SJSA1 (cell line): ENCODE results near the gene USP8. TPM values are rescaled to one million over a fixed set of nuclear protein-coding genes. Genes with fewer than 3 reads are reported as not detected.

ENCODE experiments used
- DNase-seq, 2 experiments: peaks; one replicate each; pipeline ENCODE4 v3.0.0-alpha.2; 2015 to 2020; ENCODE audit warnings: low spot score in 2 of 2, low read depth in 1 of 2
- H3K27ac ChIP-seq: fragments of 250-450 bp; sonication (Bioruptor Pico); 2 replicates; pipeline ENCODE4 v1.5.1; 2020; ENCODE audit warnings: mild to moderate bottlenecking, moderate library complexity
- H3K27me3 ChIP-seq: fragments of 250-450 bp; sonication (Bioruptor Pico); replicated peaks from 2 replicates; pipeline ENCODE4 v1.5.1; 2020; ENCODE audit warnings: mild to moderate bottlenecking, moderate library complexity
- H3K36me3 ChIP-seq: fragments of 250-450 bp; sonication (Bioruptor Pico); 2 replicates; pipeline ENCODE4 v1.5.1; 2020; ENCODE audit warnings: mild to moderate bottlenecking
- H3K4me1 ChIP-seq: fragments of 250-450 bp; sonication (Bioruptor Pico); replicated peaks from 2 replicates; pipeline ENCODE4 v1.6.1; 2021; ENCODE audit warnings: mild to moderate bottlenecking
- H3K4me3 ChIP-seq: fragments of 250-450 bp; sonication (Bioruptor Pico); 2 replicates; pipeline ENCODE4 v1.5.1; 2020; ENCODE audit warnings: mild to moderate bottlenecking
- H3K9me3 ChIP-seq: fragments of 250-450 bp; sonication (Bioruptor Pico); replicated peaks from 2 replicates; pipeline ENCODE4 v1.5.1; 2020; ENCODE audit warnings: mild to moderate bottlenecking
- total RNA-seq: library from RNA; depleted of rRNA; stranded (reverse); fragments of >200 nt; shearing (Covaris generic); gene quantifications from 2 replicates; pipeline ENCODE4 v1.2.3, GENCODE V29; 2014

USP8 gene
- total RNA-seq, 1 experiment from 2014 or later: 57.5 TPM

DNA sequence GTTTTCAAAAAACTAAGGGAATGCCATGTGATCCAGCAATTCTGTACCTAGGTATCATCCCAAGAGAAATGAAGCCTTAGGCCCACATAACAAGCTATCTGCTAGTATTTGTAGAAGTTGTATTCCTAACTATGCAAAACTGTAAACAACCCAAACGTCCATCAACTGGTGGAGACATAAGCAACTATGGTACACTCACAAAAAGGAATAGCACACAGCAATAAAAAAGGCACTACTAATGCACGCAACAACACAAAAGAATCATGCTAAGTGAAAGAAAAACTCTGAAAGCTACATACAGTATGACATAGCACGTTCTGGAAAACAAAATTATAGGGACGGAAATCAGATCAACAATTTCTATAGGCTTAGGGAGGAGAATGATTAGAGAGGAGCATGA lies 107.0 kb downstream of the USP8 start:
- no peak overlapping the region for H3K27ac ChIP-seq
- H3K4me3 ChIP-seq: no peak overlapping the region
- H3K36me3 ChIP-seq: no peaks in the 10 kb centered on the region
- no peaks in the 10 kb centered on the region for H3K27me3 ChIP-seq
- peaks cover 11% of the 10 kb centered on the region for H3K4me1 ChIP-seq
- H3K9me3 ChIP-seq: no peaks in the 10 kb centered on the region
- DNase-seq: no peak

DNA sequence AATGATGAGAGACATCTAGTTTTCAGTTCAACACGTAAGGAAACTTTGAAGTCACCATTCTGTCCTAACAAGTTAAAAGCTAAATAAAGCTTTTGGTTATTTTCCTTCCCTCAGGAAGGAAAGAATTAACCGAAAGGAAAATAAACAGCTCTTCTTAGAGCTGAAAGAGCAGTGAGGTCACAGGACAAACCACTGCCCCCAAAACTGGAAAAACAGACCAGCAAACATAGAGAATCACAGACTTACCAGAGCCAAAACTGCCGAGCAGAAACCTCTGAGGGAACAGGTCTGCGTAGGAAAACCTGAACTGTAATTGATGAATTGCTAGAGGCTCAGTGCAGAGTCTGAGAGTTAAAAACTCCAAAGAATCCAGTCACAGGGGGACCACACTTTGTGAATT lies 107.6 kb downstream of the USP8 start:
- DNase-seq: peak in 1 of 2 experiments; percentile 39

DNA sequence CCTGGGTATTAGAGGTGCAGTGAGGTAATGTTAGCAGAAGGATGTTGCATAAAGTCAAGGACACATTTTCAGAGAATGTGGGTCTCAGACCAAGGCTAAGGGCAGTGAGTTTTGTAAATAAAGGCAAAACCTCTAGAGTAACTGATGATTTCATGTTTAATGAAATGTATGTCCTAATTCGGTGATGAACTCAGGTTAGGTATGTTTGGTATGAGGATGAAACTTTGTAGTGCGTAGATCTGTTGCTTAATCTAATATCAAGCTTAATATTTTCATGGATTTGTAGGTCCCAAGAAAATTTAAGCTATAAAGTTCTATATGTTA lies 118.6 kb downstream of the USP8 start:
- no peaks in the 10 kb centered on the region for H3K36me3 ChIP-seq
- no peak overlapping the region for H3K4me3 ChIP-seq
- DNase-seq: no peak
- no peak overlapping the region for H3K27ac ChIP-seq
- 0 out of 2 replicates have a peak, but pooled peaks cover 5% of the 10 kb centered on the region for H3K4me1 ChIP-seq
- H3K27me3 ChIP-seq: 0 out of 2 replicates have a peak, but pooled peaks cover 2% of the 10 kb centered on the region
- no peaks in the 10 kb centered on the region for H3K9me3 ChIP-seq

More for the DNA sequence above, 107.6 kb downstream of the USP8 start:
- no peaks in the 10 kb centered on the region for H3K27me3 ChIP-seq
- H3K9me3 ChIP-seq: no peaks in the 10 kb centered on the region
- H3K36me3 ChIP-seq: no peaks in the 10 kb centered on the region
- no peak overlapping the region for H3K27ac ChIP-seq
- peaks cover 11% of the 10 kb centered on the region for H3K4me1 ChIP-seq
- H3K4me3 ChIP-seq: no peak overlapping the region

DNA sequence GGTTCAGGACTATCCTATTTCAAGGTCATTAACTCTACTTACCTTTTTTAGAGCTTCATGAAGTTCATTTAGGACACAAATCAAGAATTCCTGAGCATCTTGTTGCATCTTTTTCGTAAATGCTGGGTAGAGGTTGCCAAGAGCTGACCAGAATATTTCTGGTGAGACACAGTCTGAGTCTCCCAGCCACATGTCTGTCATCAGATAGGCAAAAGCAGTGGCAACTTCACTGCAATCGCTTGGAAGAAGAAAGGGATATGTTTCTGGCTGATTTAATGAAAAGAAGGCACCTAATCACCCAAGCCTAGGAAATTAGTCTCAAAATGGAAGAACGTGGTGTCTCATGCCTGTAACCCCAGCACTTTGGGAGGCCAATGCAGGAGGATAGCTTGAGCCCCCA lies 119.4 kb downstream of the USP8 start:
- Histone ChIP-seq H3K4me3 (no peak overlapping the region), H3K27me3 (0 out of 2 replicates have a peak, but pooled peaks cover 2% of the 10 kb centered on the region), H3K36me3 (no peaks in the 10 kb centered on the region), H3K27ac (no peak overlapping the region), H3K9me3 (no peaks in the 10 kb centered on the region), H3K4me1 (0 out of 2 replicates have a peak, but pooled peaks cover 5% of the 10 kb centered on the region)
- DNase-seq: no peak

DNA sequence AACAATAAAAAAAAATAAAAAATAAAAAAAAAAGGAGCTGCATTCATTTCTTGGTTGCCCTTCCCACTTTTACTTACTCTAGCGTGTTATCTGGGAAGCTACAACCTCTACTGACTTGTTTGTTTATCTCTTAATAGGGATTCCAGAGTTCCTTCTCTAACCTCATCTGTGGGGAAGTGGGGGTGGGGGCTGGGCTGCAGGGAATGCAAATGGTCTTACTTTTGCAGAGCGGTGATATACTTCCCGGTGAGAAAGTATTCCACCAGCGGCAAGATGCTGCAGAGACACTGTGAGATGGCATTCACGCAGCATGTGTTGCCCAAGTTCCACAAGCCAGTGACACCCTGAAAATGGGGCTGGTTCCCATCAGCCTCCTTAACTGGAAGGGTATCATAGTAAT lies 120.2 kb downstream of the USP8 start:
- Histone ChIP-seq H3K27ac (no peak overlapping the region), H3K4me3 (no peak overlapping the region), H3K9me3 (no peaks in the 10 kb centered on the region), H3K36me3 (no peaks in the 10 kb centered on the region), H3K27me3 (0 out of 2 replicates have a peak, but pooled peaks cover 2% of the 10 kb centered on the region), H3K4me1 (0 out of 2 replicates have a peak, but pooled peaks cover 5% of the 10 kb centered on the region)
- DNase-seq: no peak

DNA sequence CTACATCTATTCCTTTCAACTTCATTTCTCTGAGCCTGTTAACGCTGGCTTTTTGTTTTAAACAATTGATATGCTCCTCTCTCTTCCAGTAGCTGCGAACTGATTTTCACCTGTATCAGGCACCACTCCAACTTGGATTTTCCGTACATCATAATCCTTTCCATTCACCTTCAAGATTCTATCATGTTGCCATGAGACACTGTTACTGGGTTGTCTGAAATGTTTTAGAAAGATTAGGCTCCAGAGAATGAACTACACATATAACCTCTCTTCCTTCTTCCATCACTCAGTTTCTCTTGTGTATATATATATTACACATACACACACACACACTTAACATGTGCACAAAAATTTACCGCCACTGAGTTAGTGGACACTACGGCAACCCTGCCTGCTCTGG lies 122.4 kb downstream of the USP8 start, which contains the start of gene USP50:
Gene USP50 (minus strand): TSS at position 101 of the 400 bp plus-strand sequence. CDS start 141 bp downstream, outside the sequence.
- Histone ChIP-seq H3K4me1 (0 out of 2 replicates have a peak, but pooled peaks cover 5% of the 10 kb centered on the region), H3K4me3 (no peak within 1 kb of the TSS), H3K9me3 (no peaks in the 10 kb centered on the region), H3K27me3 (0 out of 2 replicates have a peak, but pooled peaks cover 2% of the 10 kb centered on the region), H3K27ac (no peak within 1 kb of the TSS), H3K36me3 (no peaks in the 10 kb centered on the region)
- DNase-seq: no peak

DNA sequence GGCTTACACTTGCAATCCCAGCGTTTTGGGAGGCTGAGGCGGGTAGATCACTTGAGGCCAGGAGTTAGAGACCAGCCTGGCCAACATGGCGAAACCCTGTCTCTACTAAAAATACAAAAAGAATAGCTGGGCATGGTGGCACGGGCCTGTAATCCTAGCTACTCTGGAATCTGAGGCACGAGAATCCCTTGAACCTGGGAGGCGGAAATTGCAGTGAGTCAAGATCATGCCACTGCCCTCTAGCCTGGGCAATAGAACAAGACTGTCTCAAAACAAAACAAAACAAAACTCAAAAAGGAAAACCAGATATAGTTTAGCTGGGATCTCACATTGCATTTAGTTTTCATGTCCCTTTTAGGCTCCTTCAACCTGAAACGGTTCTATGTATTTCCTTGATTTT lies 125.1 kb downstream of the USP8 start:
- no peak overlapping the region for H3K4me3 ChIP-seq
- 0 out of 2 replicates have a peak, but pooled peaks cover 2% of the 10 kb centered on the region for H3K27me3 ChIP-seq
- H3K36me3 ChIP-seq: no peaks in the 10 kb centered on the region
- H3K27ac ChIP-seq: no peak overlapping the region
- no peak for DNase-seq
- H3K4me1 ChIP-seq: no peaks in the 10 kb centered on the region
- H3K9me3 ChIP-seq: no peaks in the 10 kb centered on the region

DNA sequence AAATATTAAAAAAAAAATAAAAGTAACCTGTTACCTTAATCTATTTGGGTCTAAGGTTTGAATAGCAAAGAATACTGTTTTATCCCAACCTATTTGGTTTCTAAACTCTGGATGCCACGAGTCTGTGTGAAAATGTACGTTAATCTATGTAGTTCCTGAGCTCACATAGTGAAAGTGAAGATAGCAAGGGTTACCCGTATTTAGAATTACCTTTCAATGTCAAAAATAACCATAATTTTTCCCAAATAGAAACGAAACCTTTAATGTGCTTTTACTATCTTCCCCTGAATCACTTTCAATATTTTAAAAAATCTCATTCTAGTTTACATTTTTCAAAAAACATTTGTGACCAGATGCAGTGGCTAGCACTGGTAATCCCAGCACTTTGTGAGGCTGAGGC lies 128.0 kb downstream of the USP8 start:
- no peak overlapping the region for H3K27ac ChIP-seq
- H3K4me1 ChIP-seq: no peaks in the 10 kb centered on the region
- H3K27me3 ChIP-seq: no peaks in the 10 kb centered on the region
- DNase-seq: no peak
- no peaks in the 10 kb centered on the region for H3K9me3 ChIP-seq
- no peaks in the 10 kb centered on the region for H3K36me3 ChIP-seq
- no peak overlapping the region for H3K4me3 ChIP-seq

DNA sequence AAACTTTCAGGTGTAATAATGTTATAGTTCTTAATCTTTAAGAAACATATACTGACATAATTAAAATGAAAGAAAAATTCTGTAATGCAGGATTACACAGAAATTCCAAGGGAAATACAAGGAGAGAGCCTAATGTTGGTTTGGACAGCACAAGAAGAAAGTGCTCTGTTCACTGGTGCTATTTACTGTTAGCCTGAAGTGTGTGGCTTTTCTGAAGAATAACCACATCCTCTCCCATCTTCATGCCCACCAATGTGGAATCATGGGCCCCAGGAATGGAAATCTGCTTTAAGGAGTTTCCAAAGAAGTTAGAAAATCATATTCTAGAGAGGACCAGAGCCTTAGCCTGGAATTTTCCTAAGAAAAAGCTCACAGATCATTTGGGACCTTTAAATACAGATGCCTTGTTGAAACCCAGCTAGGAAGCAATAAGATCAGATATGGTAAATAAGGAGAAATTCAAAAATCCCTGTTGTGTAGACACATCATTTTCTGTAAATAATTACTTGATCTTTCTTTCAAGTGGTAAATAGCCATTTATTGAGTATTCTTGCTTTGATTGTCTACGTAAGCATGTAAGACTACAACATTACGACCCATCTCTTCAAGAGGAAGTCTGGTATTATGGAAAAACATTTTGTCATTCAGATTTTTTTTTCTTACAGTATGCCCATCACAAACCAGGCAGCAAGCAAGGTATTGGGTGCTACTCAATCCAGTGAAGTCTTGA lies 132.6 kb downstream of the USP8 start:
- H3K36me3 ChIP-seq: peaks cover 12% of the 10 kb centered on the region
- H3K9me3 ChIP-seq: no peaks in the 10 kb centered on the region
- H3K27ac ChIP-seq: no peak overlapping the region
- H3K27me3 ChIP-seq: no peaks in the 10 kb centered on the region
- H3K4me1 ChIP-seq: no peaks in the 10 kb centered on the region
- no peak overlapping the region for H3K4me3 ChIP-seq
- DNase-seq: no peak

DNA sequence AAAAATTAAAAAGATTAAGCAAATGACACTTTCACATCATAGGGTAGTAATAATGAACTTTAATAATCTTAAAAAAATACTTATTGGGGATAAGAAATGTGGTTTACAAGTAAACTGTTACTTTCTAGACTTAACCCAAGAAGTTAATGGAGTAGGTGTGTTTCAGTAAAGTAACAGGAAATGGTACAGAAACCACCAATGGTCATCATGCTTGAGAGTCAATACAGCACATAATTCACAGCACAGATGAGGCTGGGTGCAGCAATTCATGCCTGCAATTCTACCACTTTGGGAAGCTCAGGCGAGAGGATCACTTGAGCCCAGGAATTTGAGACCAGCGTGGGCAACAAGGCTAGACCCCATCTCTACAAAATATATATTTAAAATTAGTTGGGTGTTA lies 133.8 kb downstream of the USP8 start:
- H3K36me3 ChIP-seq: peaks cover 18% of the 10 kb centered on the region
- DNase-seq: no peak
- H3K27ac ChIP-seq: no peak overlapping the region
- no peaks in the 10 kb centered on the region for H3K27me3 ChIP-seq
- H3K4me3 ChIP-seq: no peak overlapping the region
- H3K4me1 ChIP-seq: no peaks in the 10 kb centered on the region
- H3K9me3 ChIP-seq: no peaks in the 10 kb centered on the region

DNA sequence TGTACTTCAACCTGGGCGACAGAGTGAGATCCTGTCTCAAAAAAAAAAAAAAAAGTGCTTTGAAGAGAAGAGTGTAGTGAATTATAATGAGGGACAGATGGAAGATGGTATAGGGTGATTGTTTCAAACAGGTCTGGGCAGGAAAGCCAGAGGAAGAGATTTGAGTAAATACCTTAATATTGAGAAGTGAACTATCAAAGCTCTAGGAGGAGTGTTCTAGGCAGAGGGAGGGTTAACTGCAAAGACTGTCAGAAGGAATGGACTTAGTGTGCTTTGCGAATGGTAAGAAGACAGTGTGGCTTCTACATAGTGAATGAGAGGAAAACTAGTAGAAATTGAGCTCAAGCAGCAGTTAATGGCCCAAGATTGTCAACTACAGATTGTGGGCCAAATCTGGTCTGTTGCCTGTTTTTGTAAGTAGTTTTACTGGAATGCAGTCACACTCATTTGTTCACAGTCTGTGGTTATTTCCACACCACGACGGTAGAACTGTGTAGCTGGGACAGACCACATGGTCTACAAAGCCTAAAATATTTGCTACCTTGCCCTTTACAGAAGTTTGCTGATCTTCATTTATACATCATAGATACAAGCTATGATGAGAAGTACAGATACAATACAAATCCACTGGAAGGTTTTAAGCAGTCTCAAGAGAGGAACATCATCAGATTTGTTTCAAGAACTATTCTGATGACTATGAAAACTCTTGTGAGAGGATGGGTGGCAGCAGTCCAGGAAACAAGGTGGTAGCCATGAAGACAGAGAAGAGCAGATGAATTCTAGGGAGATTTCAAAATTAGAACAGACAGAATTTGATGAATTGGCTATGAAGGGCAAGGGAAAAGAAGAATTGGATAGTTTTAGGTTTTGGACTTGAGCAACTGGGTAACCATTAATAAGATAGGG lies 138.8 kb downstream of the USP8 start:
- H3K36me3 ChIP-seq: peaks cover 28% of the 10 kb centered on the region
- H3K4me1 ChIP-seq: no peaks in the 10 kb centered on the region
- no peak overlapping the region for H3K4me3 ChIP-seq
- no peaks in the 10 kb centered on the region for H3K9me3 ChIP-seq
- H3K27me3 ChIP-seq: no peaks in the 10 kb centered on the region
- H3K27ac ChIP-seq: no peak overlapping the region
- no peak for DNase-seq

DNA sequence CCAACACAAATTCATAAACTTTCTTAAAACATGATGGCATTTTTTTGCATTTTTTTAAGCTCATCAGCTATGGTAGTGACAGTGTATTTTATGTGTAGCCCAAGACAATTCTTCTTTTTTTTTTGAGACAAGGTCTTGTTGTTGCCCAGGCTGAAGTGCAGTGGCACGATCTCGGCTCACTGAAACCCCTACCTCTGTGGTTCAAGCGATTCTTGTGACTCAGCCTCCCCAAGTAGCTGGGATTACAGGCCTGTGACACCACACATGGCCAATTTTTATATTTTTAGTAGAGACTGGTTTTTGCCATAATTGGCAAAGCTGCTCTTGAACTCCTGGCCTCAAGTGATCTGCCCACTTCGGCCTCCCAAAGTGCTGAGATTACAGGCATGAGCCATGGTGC lies 139.6 kb downstream of the USP8 start:
- no peak for DNase-seq
- no peaks in the 10 kb centered on the region for H3K27me3 ChIP-seq
- no peak overlapping the region for H3K4me3 ChIP-seq
- no peaks in the 10 kb centered on the region for H3K4me1 ChIP-seq
- H3K9me3 ChIP-seq: no peaks in the 10 kb centered on the region
- H3K27ac ChIP-seq: no peak overlapping the region
- peaks cover 28% of the 10 kb centered on the region for H3K36me3 ChIP-seq
